Skin of body (tissue), 2 donors: Measurements from ENCODE around the gene RRP36. TPM values are rescaled to one million over a fixed set of nuclear protein-coding genes. Genes with fewer than 3 reads are reported as not detected.

ENCODE experiments used
- DNase-seq: peaks from one replicate; lab custom pipeline; 2025; lab: John Stamatoyannopoulos, UW
- total RNA-seq: library from RNA; depleted of rRNA; stranded (reverse); fragments of >200 nt; gene quantifications from one replicate; pipeline ENCODE4 v1.2.3, GENCODE V29; 2014

The RRP36 gene
- total RNA-seq, 1 donor from 2014 or later: 36.2 TPM

- no peak for DNase-seq
Observed at GRCh38 chr6:43062818-43063217, 41.4 kb downstream of the RRP36 start.

GRCh38 chr6:43070028-43070632, 48.7 kb downstream of the RRP36 start:
- peak; percentile 47 for DNase-seq

- peak; percentile 75 for DNase-seq
Observed at GRCh38 chr6:43074847-43075669, 53.6 kb downstream of the RRP36 start.

- peak; percentile 75 for DNase-seq
Observed at GRCh38 chr6:43075670-43076463, 54.4 kb downstream of the RRP36 start, which contains the start of gene PTK7. PTK7 (plus strand) TSS chr6:43076314; CDS start chr6:43076489, 175 bp downstream.

GRCh38 chr6:43076464-43077332, 55.3 kb downstream of the RRP36 start:
- DNase-seq: no peak

- DNase-seq: no peak
Observed at GRCh38 chr6:43077333-43077809, 55.9 kb downstream of the RRP36 start.

GRCh38 chr6:43077981-43078511, 56.6 kb downstream of the RRP36 start:
- peak; percentile 82 for DNase-seq

GRCh38 chr6:43078691-43079090, 57.3 kb downstream of the RRP36 start:
- DNase-seq: no peak

Other genes with a start within 250 kb of the RRP36 start
- gene BICRAL, start 239.6 kb upstream of the RRP36 start, total RNA-seq: 10.6 TPM
- gene RPL7L1, start 142.0 kb upstream of the RRP36 start, total RNA-seq: 88.3 TPM
- not detected for gene PTCRA, start 105.6 kb upstream of the RRP36 start, total RNA-seq
- gene CNPY3, start 92.1 kb upstream of the RRP36 start, total RNA-seq: 18.1 TPM
- 0.20 TPM for gene GNMT, start 60.9 kb upstream of the RRP36 start, total RNA-seq
- 13.1 TPM for gene PEX6, start 42.4 kb upstream of the RRP36 start, total RNA-seq
- 23.8 TPM for gene PPP2R5D, start 37.1 kb upstream of the RRP36 start, total RNA-seq
- gene MEA1, start 7.7 kb upstream of the RRP36 start, total RNA-seq: 28.9 TPM
- 82.3 TPM for gene KLHDC3, start 7.4 kb upstream of the RRP36 start, total RNA-seq
- 20.3 TPM for gene CUL7, start 32.2 kb downstream of the RRP36 start, total RNA-seq
- 17.3 TPM for gene MRPL2, start 37.8 kb downstream of the RRP36 start, total RNA-seq
- gene KLC4, start 38.0 kb downstream of the RRP36 start, total RNA-seq: 15.6 TPM
- gene PTK7, start 54.7 kb downstream of the RRP36 start, total RNA-seq: 121 TPM
- 12.5 TPM for gene SRF, start 149.6 kb downstream of the RRP36 start, total RNA-seq
- gene CUL9, start 160.6 kb downstream of the RRP36 start, total RNA-seq: 18.8 TPM
- gene DNPH1, start 207.9 kb downstream of the RRP36 start, total RNA-seq: 26.3 TPM
- 0.10 TPM for gene TTBK1, start 221.9 kb downstream of the RRP36 start, total RNA-seq